ENCODE data around the gene SYT9.
"Not testable (repeated sequence)": the region's sequence is repeated elsewhere in the genome, so short reads cannot be mapped to it uniquely, and the experiment has no call there.

Gene SYT9

DNA sequence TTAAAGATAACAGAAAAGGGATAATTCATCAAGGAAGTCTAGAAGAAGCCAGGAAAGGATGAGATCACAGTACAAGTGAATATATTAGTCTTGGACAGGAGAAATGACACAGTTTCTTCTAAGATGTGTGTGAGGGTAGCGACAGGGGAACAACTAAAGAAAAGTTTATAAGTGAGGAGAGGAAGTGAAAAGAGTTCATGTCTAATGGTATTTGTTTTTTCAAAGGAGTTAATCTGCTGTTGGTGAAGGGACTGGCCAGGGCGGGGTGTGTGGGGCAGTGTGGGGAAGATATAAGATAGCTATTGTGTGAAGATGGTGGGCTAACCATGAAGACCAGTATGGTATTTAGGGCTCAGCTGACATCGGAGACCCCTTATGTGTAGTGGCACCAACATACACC, 254.5 kb downstream of the SYT9 start:
- DNase-seq (ENCODE audit: low read depth in 2 of 2) = no peak

DNA sequence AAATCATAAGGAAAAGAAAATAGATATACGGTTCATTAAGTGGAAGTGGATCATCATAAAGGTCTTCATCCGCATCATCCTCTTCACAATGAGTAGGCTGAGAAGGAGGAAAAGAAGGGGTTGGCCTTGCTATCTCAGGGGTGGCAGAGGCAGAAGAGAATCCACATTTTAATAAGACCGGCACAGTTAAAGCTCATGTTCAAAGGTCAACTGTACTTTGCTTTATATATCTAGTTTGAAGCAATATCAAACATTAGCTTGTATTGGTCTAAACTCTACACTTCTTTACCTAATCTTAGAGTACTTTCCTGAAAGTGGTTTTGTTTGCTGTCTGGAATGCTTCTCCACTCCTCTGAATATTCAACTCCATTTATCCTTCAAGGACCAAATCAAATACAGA, 256.4 kb downstream of the SYT9 start:
- no peak for DNase-seq (ENCODE audit: low read depth in 2 of 2)

DNA sequence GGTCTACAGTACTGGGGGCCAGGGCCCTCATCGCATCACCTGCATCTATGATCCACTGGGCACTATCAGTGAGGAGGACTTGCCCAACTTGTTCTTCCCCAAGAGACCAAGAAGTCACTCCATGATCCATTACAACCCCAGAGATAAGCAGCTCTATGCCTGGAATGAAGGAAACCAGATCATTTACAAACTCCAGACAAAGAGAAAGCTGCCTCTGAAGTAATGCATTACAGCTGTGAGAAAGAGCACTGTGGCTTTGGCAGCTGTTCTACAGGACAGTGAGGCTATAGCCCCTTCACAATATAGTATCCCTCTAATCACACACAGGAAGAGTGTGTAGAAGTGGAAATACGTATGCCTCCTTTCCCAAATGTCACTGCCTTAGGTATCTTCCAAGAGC, 258.3 kb downstream of the SYT9 start:
- no peak for DNase-seq (ENCODE audit: low read depth in 2 of 2)

DNA sequence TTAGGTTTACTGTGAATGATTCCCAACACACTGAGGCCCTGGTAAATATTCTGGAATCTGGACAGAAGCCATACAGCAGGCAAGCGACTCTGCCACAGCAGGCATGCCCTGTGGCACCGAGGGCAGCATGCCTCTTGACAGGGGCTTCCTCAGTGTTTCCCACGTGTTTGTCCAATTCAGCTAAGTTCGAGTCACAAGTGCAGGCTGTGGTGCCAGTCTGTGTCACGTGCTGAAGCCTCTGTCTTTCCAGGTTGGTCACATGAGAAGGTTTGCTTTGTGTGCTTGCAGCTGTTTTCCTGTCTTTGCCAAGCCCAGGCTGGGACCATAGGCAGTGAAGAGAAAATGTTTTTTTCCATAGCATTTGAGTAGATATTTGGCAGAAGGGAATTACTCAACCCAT, 259.7 kb downstream of the SYT9 start:
- no peak for DNase-seq (ENCODE audit: low read depth in 2 of 2)

DNA sequence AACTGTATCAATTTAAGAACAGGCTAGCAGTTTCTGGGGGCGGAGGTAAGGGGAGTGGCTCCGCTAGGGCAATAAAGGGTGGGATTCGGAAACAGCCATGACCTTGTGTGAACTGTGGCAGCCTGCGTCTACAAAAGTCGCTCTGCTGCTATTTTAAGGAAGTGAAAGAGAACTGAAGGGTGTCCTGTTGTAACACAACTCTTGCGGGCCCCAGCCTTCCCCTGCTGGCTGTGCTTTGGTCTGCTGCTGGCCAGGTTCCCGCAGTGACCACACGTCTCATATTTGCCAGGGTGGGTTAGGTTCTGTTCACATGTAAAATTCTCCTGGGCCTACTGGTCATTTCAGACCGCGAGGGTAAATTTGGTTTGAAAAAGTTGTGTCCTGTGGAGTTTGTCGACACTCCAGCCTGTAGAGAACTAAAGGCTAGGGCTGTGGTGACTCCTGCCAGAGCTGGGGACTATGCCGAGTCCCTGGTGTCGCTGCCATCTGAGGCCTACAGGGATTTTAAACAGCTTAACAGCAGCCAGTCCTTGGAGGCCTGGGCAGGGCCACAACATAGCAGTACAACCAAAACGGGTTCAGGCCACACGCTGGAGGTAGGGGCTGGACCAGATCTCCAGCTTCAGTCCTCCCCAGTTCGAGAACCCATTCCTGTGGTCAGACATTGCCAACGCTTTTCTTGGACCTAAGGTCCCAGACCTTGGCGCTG, 261.0 kb downstream of the SYT9 start:
- DNase-seq (ENCODE audit: low read depth in 2 of 2) = no peak

DNA sequence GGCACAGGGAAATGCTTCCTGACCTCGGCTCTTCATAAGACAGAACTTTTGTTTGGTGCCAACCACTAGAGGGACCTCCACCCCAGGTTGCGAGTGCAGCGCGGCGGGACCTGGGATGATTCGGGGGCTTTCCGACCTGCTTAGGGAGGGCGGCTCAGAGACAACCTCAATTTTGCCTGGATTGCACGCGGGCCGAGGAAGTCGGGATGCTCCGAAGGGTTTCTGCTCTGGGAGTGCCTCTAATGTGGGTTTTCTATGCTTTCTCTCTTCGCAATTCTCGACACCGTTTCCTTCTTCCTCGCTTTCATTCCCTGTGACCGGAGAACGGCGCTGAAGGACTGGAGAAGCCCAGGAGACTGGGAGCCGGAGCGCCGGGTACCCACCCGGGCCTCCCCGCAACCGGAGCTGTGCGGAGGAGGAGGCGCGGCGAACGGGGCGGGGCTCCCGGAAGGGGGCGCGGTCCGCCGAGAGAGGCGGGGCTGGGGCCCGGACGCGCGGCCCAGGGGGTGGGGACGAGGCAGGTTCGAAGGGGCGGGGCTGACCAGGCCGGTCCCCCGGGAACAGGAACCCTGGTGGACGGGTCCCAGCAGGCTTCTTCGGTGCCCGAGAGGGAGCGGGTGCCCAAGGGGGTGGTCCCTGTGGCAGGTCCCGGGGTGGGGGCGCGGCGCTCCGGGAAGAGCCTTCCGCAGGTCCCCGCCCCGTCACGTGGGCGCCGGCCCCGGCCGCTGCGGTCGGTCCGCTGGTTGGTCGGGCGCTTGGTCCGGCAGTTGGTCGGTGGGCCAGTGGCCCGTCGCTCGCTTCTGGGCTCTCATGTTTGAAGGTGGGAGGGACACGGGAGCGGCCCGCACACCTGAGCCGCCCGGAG, 261.8 kb downstream of the SYT9 start, which contains the start of gene PPFIBP2:
PPFIBP2 (plus strand) TSS at position 766 of the 865 bp plus-strand sequence. CDS start 35,477 bp downstream, outside the sequence.
- DNase-seq (ENCODE audit: low read depth in 2 of 2) = peak; percentile 52 to 76

DNA sequence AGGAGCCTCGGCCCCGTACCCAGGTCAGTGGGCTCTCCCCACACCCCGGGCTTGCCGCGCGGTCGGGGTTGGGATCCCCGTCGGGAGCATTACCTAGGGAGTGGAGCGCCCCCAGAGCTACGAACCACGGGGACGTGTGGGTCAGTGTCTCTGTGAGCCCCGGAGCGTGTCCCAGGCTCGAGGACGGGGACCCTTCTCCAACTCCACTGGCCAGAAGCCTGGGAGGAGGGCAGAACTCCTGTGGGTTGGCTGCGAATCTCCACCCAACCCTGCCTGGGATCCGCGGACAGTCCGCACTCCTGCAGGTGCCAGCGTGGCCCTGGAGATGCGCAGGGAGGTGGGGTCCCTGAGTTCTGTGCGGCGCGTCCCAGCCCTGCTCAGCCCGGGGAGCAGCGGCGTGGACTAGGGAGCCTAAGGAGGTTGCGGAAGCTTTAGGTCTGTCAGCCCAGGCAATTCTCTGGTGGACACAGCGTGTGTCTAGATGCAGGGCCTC, 262.4 kb downstream of the SYT9 start:
- DNase-seq (ENCODE audit: low read depth in 2 of 2) = no peak

DNA sequence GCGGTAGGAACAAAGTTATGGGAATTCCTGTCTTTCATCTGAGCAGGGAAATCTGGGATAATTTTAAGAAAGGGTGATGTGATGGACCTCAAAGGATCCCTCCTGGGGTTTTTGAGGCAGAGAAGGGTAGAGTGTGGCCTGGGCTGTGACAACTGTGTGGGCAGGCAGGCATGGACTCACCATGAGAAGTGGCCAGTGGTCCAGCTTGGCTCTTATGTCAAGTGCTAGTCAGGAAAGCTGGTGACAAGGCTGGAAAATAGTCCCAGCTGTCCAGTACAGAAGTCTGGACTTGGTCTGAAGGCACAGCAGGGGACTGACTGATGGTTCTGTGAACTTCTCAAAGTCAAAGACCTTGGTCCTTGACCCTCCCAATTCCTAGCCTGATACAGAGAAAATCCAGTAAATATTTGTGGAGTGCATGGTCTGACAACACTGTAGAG, 263.8 kb downstream of the SYT9 start:
- no peak for DNase-seq (ENCODE audit: low read depth in 2 of 2)

DNA sequence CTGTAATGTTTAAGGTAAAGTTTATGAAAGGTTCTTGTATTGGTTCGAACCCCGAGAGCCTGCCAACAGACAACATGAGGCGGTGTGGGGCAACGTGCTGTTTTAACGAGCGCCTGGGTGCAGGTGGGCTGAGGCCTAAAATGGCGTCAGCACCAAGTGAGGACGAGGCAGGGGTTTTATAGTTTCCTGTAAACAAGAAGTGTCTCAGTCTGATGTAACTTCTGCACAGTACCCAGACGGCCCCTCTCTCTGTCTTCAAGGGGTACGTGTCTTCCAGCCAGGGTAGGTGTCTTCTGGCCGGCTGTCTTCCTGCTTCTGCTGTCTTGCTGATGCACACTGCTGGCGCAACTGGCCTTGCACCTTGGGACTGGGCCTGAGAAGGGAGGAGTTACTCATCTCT, 264.8 kb downstream of the SYT9 start:
- DNase-seq (ENCODE audit: low read depth in 2 of 2) = no peak

DNA sequence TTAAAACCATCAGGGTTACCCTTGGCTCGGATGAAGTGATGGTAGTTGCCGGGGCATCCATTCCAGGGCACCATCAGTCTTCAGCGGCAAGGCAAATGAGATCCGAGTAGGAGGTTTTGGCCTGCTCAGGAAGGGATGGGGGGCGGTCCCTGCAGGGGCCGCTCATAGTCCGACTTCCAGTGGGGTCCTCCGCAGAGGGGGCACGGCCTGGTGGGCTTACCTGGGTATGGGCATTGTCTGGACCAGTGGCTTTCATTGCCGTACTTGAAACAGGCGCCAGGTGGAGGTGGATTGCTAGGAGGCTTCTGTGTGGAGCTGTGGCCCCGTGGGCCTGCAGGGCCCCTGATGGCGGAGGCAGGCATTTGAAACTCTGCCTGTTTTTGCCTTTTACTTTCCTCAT, 266.0 kb downstream of the SYT9 start:
- not testable (repeated sequence) for DNase-seq (ENCODE audit: low read depth in 2 of 2)
